ENCODE measurements around the gene CEACAM16. TPM values are rescaled to one million over a fixed set of nuclear protein-coding genes. Genes with fewer than 3 reads are reported as not detected.

The CEACAM16 gene
- total RNA-seq, 1 experiment from 2014 or later: not detected

DNA sequence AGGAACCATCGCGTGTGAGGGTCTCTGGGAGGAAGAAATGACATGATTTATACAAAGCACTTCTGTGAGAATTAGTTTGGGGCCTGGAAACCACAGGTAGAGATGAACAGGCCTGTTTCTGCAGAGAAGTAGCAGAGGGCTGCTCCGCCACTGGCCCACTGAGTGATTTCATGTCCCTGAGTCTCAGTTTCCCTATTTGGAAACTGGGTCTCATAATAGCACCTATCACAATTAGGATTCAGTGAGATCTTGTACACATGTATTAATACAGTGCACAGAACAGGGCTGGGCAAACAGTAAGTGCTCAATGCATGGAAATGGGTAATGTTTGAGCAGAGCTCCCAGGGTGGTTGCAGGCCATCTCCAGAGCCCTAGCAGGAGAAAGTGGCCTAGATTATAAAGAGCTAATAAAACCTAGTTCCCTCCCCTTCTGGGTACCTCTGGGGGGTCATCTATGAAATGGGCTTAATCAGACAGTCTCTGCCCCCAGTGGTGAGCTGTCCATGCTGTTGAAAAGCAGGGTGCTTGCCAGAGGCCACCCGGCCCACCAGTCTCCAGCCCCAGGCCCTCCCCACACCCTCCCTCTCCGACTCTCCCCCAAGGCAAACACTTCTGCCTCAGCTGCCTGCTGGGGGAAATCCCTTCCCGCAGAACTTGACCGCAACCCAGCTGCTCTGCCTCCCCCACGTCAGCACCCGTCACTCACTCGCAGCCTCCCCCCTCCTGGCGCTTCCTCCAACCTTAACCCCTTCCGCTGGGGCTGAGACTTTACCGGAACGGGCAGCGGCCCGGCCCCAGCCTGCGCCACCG, 54.1 kb downstream of the CEACAM16 start:
- Histone ChIP-seq H3K9me2 (replicated peaks; ENCODE audit: low read length) (no peaks in the 10 kb centered on the region), H2AFZ (ENCODE audit: low read length) (no peak overlapping the region), H4K20me1 (ENCODE audit: low read length) (peaks cover 11% of the 10 kb centered on the region), H3K4me3 (ENCODE audit: low read length) (peak overlapping the region; percentile 23; the same call in 1 of the 2 replicates), H3K27me3 (ENCODE audit: low read length) (no peaks in the 10 kb centered on the region), H3K9me3 (ENCODE audit: low read length) (no peaks in the 10 kb centered on the region), H3K27ac (ENCODE audit: low read length) (peak overlapping the region; percentile 98), H3K4me2 (ENCODE audit: low read length) (peak overlapping the region; percentile 52), H3K79me2 (ENCODE audit: low read length) (peaks cover 38% of the 10 kb centered on the region), H3K9ac (ENCODE audit: low read length) (peak overlapping the region; percentile 94), H3K4me1 (ENCODE audit: insufficient read depth, low read length) (peaks cover 48% of the 10 kb centered on the region), H3K36me3 (ENCODE audit: low read depth, low read length) (peaks cover 7% of the 10 kb centered on the region; the same call in 1 of the 2 replicates), H3F3A (ENCODE audit: low read length, unreplicated experiment) (peaks cover 6% of the 10 kb centered on the region)
- intact Hi-C loops (cut with micrococcal nuclease): no loop called here
- ATAC-seq: peak; percentile 67
- no TSS peak for BruUV-seq (replicated peaks)
- peak; percentile 87 for DNase-seq
- TF ChIP-seq, protein P1, sequence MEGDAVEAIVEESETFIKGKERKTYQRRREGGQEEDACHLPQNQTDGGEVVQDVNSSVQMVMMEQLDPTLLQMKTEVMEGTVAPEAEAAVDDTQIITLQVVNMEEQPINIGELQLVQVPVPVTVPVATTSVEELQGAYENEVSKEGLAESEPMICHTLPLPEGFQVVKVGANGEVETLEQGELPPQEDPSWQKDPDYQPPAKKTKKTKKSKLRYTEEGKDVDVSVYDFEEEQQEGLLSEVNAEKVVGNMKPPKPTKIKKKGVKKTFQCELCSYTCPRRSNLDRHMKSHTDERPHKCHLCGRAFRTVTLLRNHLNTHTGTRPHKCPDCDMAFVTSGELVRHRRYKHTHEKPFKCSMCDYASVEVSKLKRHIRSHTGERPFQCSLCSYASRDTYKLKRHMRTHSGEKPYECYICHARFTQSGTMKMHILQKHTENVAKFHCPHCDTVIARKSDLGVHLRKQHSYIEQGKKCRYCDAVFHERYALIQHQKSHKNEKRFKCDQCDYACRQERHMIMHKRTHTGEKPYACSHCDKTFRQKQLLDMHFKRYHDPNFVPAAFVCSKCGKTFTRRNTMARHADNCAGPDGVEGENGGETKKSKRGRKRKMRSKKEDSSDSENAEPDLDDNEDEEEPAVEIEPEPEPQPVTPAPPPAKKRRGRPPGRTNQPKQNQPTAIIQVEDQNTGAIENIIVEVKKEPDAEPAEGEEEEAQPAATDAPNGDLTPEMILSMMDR (conservative IDR thresholded peaks at IDR 0.05; ENCODE audit: low read depth, low read length): no peak
- TF ChIP-seq EZH2phosphoT487 (IDR thresholded peaks at IDR 0.05; ENCODE audit: borderline replicate concordance, low read length): no peak
- no peak for TF ChIP-seq EZH2 (IDR thresholded peaks at IDR 0.05; ENCODE audit: low read length, unreplicated experiment)
- CTCF ChIA-PET: interaction anchor here (0.8 to 1.2 kb wide), 2 partner anchors 18 to 29 kb away, joined by 3 to 7 read pairs; no protein-coding TSS in a partner anchor
- POLR2A ChIA-PET (ENCODE audit: unreplicated experiment): no interaction called here

DNA sequence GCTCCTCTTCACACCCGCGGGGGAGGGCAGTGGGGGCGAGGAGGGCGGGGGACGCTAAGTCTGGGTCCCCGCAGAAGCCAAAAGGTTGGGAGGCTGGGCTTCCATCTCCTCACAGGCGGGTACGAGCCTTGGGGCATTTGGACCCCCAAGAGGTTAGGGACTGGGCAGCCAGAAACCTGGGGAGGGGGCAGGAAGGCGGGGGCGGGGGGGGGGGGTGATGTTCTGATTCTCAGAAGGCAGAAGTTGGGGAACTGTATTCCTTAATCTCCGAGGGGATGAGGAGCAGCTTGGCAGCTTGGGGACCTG, 54.6 kb downstream of the CEACAM16 start:
- BruUV-seq (replicated peaks): no TSS peak
- H3K27me3 ChIP-seq (ENCODE audit: low read length): no peaks in the 10 kb centered on the region
- peaks cover 11% of the 10 kb centered on the region for H4K20me1 ChIP-seq (ENCODE audit: low read length)
- CTCF ChIA-PET: interaction anchor here (0.6 to 1.2 kb wide), 3 partner anchors 17 to 64 kb away, joined by 3 to 8 read pairs (median 7); no protein-coding TSS in a partner anchor
- H3K4me2 ChIP-seq (ENCODE audit: low read length): peak overlapping the region; percentile 95
- H3K4me3 ChIP-seq (ENCODE audit: low read length): peak overlapping the region; percentile 64
- POLR2A ChIA-PET (ENCODE audit: unreplicated experiment): no interaction called here
- TF ChIP-seq, protein P1 (conservative IDR thresholded peaks at IDR 0.05; ENCODE audit: low read depth, low read length): no peak
- TF ChIP-seq EZH2 (IDR thresholded peaks at IDR 0.05; ENCODE audit: low read length, unreplicated experiment): no peak
- TF ChIP-seq EZH2phosphoT487 (IDR thresholded peaks at IDR 0.05; ENCODE audit: borderline replicate concordance, low read length): no peak
- H3K36me3 ChIP-seq (ENCODE audit: low read depth, low read length): peaks cover 7% of the 10 kb centered on the region; the same call in 1 of the 2 replicates
- H3K79me2 ChIP-seq (ENCODE audit: low read length): peaks cover 38% of the 10 kb centered on the region
- H3K27ac ChIP-seq (ENCODE audit: low read length): peak overlapping the region; percentile 98
- intact Hi-C loops (cut with micrococcal nuclease): no loop called here
- DNase-seq (no peak), ATAC-seq (no peak)
- H3K4me1 ChIP-seq (ENCODE audit: insufficient read depth, low read length): peaks cover 47% of the 10 kb centered on the region
- peaks cover 6% of the 10 kb centered on the region for H3F3A ChIP-seq (ENCODE audit: low read length, unreplicated experiment)
- H3K9ac ChIP-seq (ENCODE audit: low read length): peak overlapping the region; percentile 94
- no peaks in the 10 kb centered on the region for H3K9me2 ChIP-seq (replicated peaks; ENCODE audit: low read length)
- H3K9me3 ChIP-seq (ENCODE audit: low read length): no peaks in the 10 kb centered on the region
- no peak overlapping the region for H2AFZ ChIP-seq (ENCODE audit: low read length)

Data from PC-3 (cell line).